SK-N-MC (cell line): ENCODE data around the gene SLC6A2.

Experiments used
- EZH2 ChIP-seq: fragments of 200-600 bp; sonication (generic); IDR thresholded peaks from one replicate; pipeline ENCODE4 v1.6.1; 2017; ENCODE audit warnings: antibody characterized with exemption
- FOXP2 ChIP-seq: optimal IDR thresholded peaks from 2 replicates; pipeline ENCODE3; 2011; ENCODE audit warnings: mild to moderate bottlenecking, moderate library complexity; ENCODE audit not compliant: insufficient read depth; ENCODE audit errors: extremely low read length, control extremely low read depth
- POLR2AphosphoS5 ChIP-seq: IDR thresholded peaks from 2 replicates; pipeline ENCODE4 v1.6.1; 2012; ENCODE audit warnings: mild to moderate bottlenecking, low read depth, low read length, borderline replicate concordance

DNA sequence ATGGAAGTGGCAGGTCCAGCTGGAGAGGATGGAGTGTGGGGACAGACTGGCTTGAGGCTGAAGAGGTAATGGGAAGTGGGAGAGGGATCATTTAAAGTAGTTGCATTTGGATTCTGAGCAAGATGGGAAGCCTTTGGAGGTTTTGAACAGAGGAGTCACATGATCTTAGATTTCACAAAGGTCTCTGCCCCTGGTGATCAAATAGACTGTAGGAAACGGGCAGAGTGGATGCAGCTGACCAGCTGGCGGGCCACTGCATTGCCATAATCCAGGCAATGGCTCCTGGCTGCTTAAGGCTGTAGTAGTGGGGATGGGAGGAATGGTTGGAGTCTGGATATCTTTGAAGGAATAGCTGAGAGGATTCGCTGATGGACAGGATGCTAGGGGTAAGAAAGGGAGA is 81.5 kb downstream of the SLC6A2 start:
- TF ChIP-seq POLR2AphosphoS5 = no peak
- no peak for TF ChIP-seq EZH2
- TF ChIP-seq FOXP2 = no peak
